ENCODE measurements around the gene SH3PXD2B. TPM values are rescaled to one million over a fixed set of nuclear protein-coding genes. Genes with fewer than 3 reads are reported as not detected.
"Not testable (repeated sequence)": the region's sequence is repeated elsewhere in the genome, so short reads cannot be mapped to it uniquely, and the experiment has no call there.

The SH3PXD2B gene
- total RNA-seq, 1 donor from 2014 or later: 81.1 TPM

GRCh38 chr5:172370648-172371545 lies 83.4 kb downstream of the SH3PXD2B start:
- peaks cover 12% of the 10 kb centered on the region for H3K9me3 Mint-ChIP-seq (ENCODE audit: low read depth)
- no peak overlapping the region for H3K27ac Mint-ChIP-seq (ENCODE audit: unreplicated experiment)
- no peaks in the 10 kb centered on the region for H3K27me3 Mint-ChIP-seq (ENCODE audit: low read depth)
- no peaks in the 10 kb centered on the region for H3K4me1 Mint-ChIP-seq (ENCODE audit: low read depth)
- no peak overlapping the region for H3K4me3 Mint-ChIP-seq (ENCODE audit: unreplicated experiment)
- peaks cover 44% of the 10 kb centered on the region for H3K36me3 Mint-ChIP-seq (ENCODE audit: low read depth)
- no peak for DNase-seq (ENCODE audit: low spot score)
- TF ChIP-seq CTCF (IDR thresholded peaks at IDR 0.05): peak; percentile 77

- Mint-ChIP-seq H3K9me3 (ENCODE audit: low read depth) (peaks cover 12% of the 10 kb centered on the region), H3K4me1 (ENCODE audit: low read depth) (no peaks in the 10 kb centered on the region), H3K36me3 (ENCODE audit: low read depth) (peaks cover 46% of the 10 kb centered on the region), H3K27me3 (ENCODE audit: low read depth) (no peaks in the 10 kb centered on the region), H3K4me3 (ENCODE audit: unreplicated experiment) (no peak overlapping the region), H3K27ac (ENCODE audit: unreplicated experiment) (no peak overlapping the region)
- DNase-seq (ENCODE audit: low spot score): no peak
- no peak for TF ChIP-seq CTCF (IDR thresholded peaks at IDR 0.05)
These were observed 84.1 kb downstream of the SH3PXD2B start for GRCh38 chr5:172370237-172370640.

- peaks cover 45% of the 10 kb centered on the region for H3K36me3 Mint-ChIP-seq (ENCODE audit: low read depth)
- H3K27me3 Mint-ChIP-seq (ENCODE audit: low read depth); DNase-seq (ENCODE audit: low spot score); H3K27ac Mint-ChIP-seq (ENCODE audit: unreplicated experiment); H3K4me3 Mint-ChIP-seq (ENCODE audit: unreplicated experiment); H3K4me1 Mint-ChIP-seq (ENCODE audit: low read depth): not testable (repeated sequence)
- peaks cover 12% of the 10 kb centered on the region for H3K9me3 Mint-ChIP-seq (ENCODE audit: low read depth)
These were observed 85.6 kb downstream of the SH3PXD2B start for GRCh38 chr5:172368699-172369098.

GRCh38 chr5:172365948-172366608 lies 88.2 kb downstream of the SH3PXD2B start:
- TF ChIP-seq CTCF (IDR thresholded peaks at IDR 0.05): no peak
- no peaks in the 10 kb centered on the region for H3K27me3 Mint-ChIP-seq (ENCODE audit: low read depth)
- peaks cover 5% of the 10 kb centered on the region for H3K9me3 Mint-ChIP-seq (ENCODE audit: low read depth)
- DNase-seq (ENCODE audit: low spot score): no peak
- no peak overlapping the region for H3K27ac Mint-ChIP-seq (ENCODE audit: unreplicated experiment)
- H3K4me1 Mint-ChIP-seq (ENCODE audit: low read depth): peaks cover 8% of the 10 kb centered on the region
- peaks cover 59% of the 10 kb centered on the region for H3K36me3 Mint-ChIP-seq (ENCODE audit: low read depth)
- no peak overlapping the region for H3K4me3 Mint-ChIP-seq (ENCODE audit: unreplicated experiment)

GRCh38 chr5:172364773-172365172 lies 89.6 kb downstream of the SH3PXD2B start:
- no peak overlapping the region for H3K4me3 Mint-ChIP-seq (ENCODE audit: unreplicated experiment)
- no peak for TF ChIP-seq CTCF (IDR thresholded peaks at IDR 0.05)
- H3K4me1 Mint-ChIP-seq (ENCODE audit: low read depth): peaks cover 8% of the 10 kb centered on the region
- no peak overlapping the region for H3K27ac Mint-ChIP-seq (ENCODE audit: unreplicated experiment)
- DNase-seq (ENCODE audit: low spot score): no peak
- H3K27me3 Mint-ChIP-seq (ENCODE audit: low read depth): no peaks in the 10 kb centered on the region
- H3K9me3 Mint-ChIP-seq (ENCODE audit: low read depth): no peaks in the 10 kb centered on the region
- H3K36me3 Mint-ChIP-seq (ENCODE audit: low read depth): peaks cover 56% of the 10 kb centered on the region
